H1 (cell line): ENCODE measurements around the gene XAB2. TPM values are rescaled to one million over a fixed set of nuclear protein-coding genes. Genes with fewer than 3 reads are reported as not detected.

ENCODE experiments used
- BCL11A ChIP-seq, 2 experiments: IDR thresholded peaks; one replicate each; pipeline ENCODE4 v1.6.1; 2011; ENCODE audit warnings: low read depth in 2 of 2, low read length in 2 of 2, mild to moderate bottlenecking in 2 of 2
- RAD21 ChIP-seq, 2 experiments: IDR thresholded peaks in 1 of 2; conservative IDR thresholded peaks in 1 of 2; 2 replicates each; pipeline ENCODE4 v1.6.1; 2011; ENCODE audit warnings: low read depth in 2 of 2, low read length in 2 of 2, improper control_type of control experiment in 1 of 2, inconsistent platforms in 1 of 2, mild to moderate bottlenecking in 1 of 2, moderate library complexity in 1 of 2
- RFX5 ChIP-seq: IDR thresholded peaks from 2 replicates; pipeline ENCODE4 v1.6.1; 2011; ENCODE audit warnings: low read depth, low read length, improper control_type of control experiment, borderline replicate concordance
- SP2 ChIP-seq: IDR thresholded peaks from 2 replicates; pipeline ENCODE4 v1.6.1; 2012; ENCODE audit warnings: mild to moderate bottlenecking, low read length, inconsistent platforms
- ZNF274 ChIP-seq: IDR thresholded peaks from 2 replicates; pipeline ENCODE4 v1.7.0; 2012; ENCODE audit warnings: low read length, borderline replicate concordance; ENCODE audit errors: extremely low read depth
- polyA plus RNA-seq, 7 experiments: library from polyadenylated mRNA; depleted of rRNA in 3 of 7; stranded (reverse) in 5 of 7; unstranded in 2 of 7; fragments of >200 nt in 5 of 7; fragments of 200-250 nt in 2 of 7; gene quantifications; 1 replicate in 5 of 7; 2 replicates in 1 of 7; 4 replicates in 1 of 7; pipeline versions ENCODE4 v1.2.1 to v1.2.3, GENCODE V29; 2011 to 2013; ENCODE audit warnings: missing spikeins in 2 of 7, mixed read lengths in 2 of 7
- total RNA-seq: library from RNA; stranded (reverse); fragmentation: NEBNext Ultra II Directional; extraction: Animal tissue kit (Norgen Biotek cat#: 25700); gene quantifications from 2 replicates; pipeline ENCODE4 v1.2.1, GENCODE V29; 2021

XAB2 gene
- total and polyA plus RNA-seq, 2 of the 8 experiments (the other 6 are each of a cell fraction or from before 2014, with no cell fraction given) = 48.2 to 49.4 TPM

DNA sequence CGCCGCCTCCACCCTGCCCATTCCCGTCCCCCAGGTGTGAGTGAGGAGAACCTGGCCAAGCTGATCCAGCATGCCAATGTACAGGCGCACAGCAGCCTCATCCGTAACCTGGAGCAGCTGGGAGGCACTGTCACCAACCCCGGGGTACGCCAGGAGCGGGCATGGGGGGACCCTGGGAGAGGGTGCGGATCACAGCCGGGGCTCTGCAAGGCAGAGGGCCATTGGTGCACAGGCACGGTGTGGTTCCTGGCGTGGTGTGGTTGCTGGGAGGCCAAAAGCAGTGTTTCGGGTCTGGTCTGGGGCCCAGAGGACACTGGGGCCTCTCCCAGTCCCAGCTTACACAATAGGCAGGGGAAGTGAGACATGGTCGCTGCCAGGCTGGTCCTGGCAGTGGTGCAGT lies 15.8 kb upstream of the XAB2 start (continued):
- TF ChIP-seq RAD21 (IDR thresholded peaks at IDR 0.05 in 1 of 2, conservative IDR thresholded peaks at IDR 0.05 in 1 of 2; ENCODE audit: low read depth in 2 of 2, low read length in 2 of 2) (no peak), RFX5 (no peak), SP2 (no peak), BCL11A (IDR thresholded peaks at IDR 0.05; ENCODE audit: low read depth in 2 of 2, low read length in 2 of 2) (no peak), ZNF274 (no peak)
